ENCODE results near the gene SLC43A3. TPM values are rescaled to one million over a fixed set of nuclear protein-coding genes. Genes with fewer than 3 reads are reported as not detected.

Gene SLC43A3
- total RNA-seq, 1 experiment from 2014 or later, result 21.4 TPM

- no peak overlapping the region for H2BK5ac ChIP-seq (ENCODE audit: insufficient read length, low read length)
- no peaks in the 10 kb centered on the region for H3K79me1 ChIP-seq (ENCODE audit: insufficient read depth, low read depth, low read length, poor library complexity, severe bottlenecking)
- Mint-ChIP-seq H3K36me3 (ENCODE audit: insufficient read depth in 1 of 3, low read depth in 3 of 3) (no peaks in the 10 kb centered on the region), H3K4me3 (no peak overlapping the region), H3K9me3 (no peaks in the 10 kb centered on the region), H3K27me3 (ENCODE audit: low read depth) (peaks cover 49% of the 10 kb centered on the region), H3K27ac (no peak overlapping the region; a peak in 1 of 7 replicates), H3K4me1 (peaks cover 9 to 12% of the 10 kb centered on the region in 2 experiments; a peak in 3 of 4 replicates)
- H4K5ac ChIP-seq (ENCODE audit: insufficient read length, low read depth, low read length), result no peak overlapping the region
- no CpG with 5 or more reads among the region's 5 CpGs for WGBS (ENCODE audit: extremely low coverage, insufficient read length, low lambda C conversion rate)
- H3K4me2 ChIP-seq (ENCODE audit: insufficient read depth, insufficient read length, low read length), result no peak overlapping the region
- H2AK5ac ChIP-seq (ENCODE audit: insufficient read length, low read length), result no peak overlapping the region
- no peaks in the 10 kb centered on the region for H3K9me3 ChIP-seq (ENCODE audit: control insufficient read depth, low read depth, low read length)
- H2BK120ac ChIP-seq (ENCODE audit: low read depth, low read length, poor library complexity, severe bottlenecking), result no peak overlapping the region
- no peak overlapping the region for H3T11ph ChIP-seq (ENCODE audit: low read length)
- no peaks in the 10 kb centered on the region for H3K23me2 ChIP-seq (ENCODE audit: insufficient read length, low read depth, low read length, poor library complexity, severe bottlenecking)
- no peak overlapping the region for H4K91ac ChIP-seq (ENCODE audit: insufficient read length, low read depth, low read length)
- no peak overlapping the region for H2BK15ac ChIP-seq (ENCODE audit: low read depth, low read length)
- no peak overlapping the region for H2AFZ ChIP-seq (ENCODE audit: low read length)
- no peak overlapping the region for H3K27ac ChIP-seq (ENCODE audit: insufficient read length, low read depth, low read length)
- no peak overlapping the region for H3K56ac ChIP-seq (ENCODE audit: insufficient read length, low read depth, low read length)
- no peak overlapping the region for H3K4ac ChIP-seq (ENCODE audit: low read depth, low read length)
- H2BK12ac ChIP-seq (ENCODE audit: insufficient read length, low read depth, low read length), result no peak overlapping the region
- H3K14ac ChIP-seq (ENCODE audit: insufficient read depth, low read length), result no peak overlapping the region
- DNase-seq, result no peak
- no peaks in the 10 kb centered on the region for H4K20me1 ChIP-seq (ENCODE audit: control insufficient read depth, insufficient read depth, insufficient read length)
- no peak overlapping the region for H4K8ac ChIP-seq (replicated peaks; ENCODE audit: insufficient read length, low read depth, low read length)
- no peaks in the 10 kb centered on the region for H3K79me2 ChIP-seq (ENCODE audit: insufficient read depth, low read length)
- H2BK20ac ChIP-seq (ENCODE audit: low read depth, low read length, poor library complexity, severe bottlenecking), result no peak overlapping the region
- H3K9ac ChIP-seq (ENCODE audit: extremely low read depth, insufficient read length, low read length), result no peak overlapping the region
- peaks cover 3% of the 10 kb centered on the region; the same call in 1 of the 2 replicates for H3K27me3 ChIP-seq (ENCODE audit: insufficient read depth, low read length)
- no peak overlapping the region for H3K18ac ChIP-seq (ENCODE audit: insufficient read length, low read depth, low read length)
- H3K4me1 ChIP-seq (ENCODE audit: insufficient read depth, low read length), result peaks cover 2% of the 10 kb centered on the region; the same call in 1 of the 2 replicates
- no peak overlapping the region for H3K23ac ChIP-seq (ENCODE audit: insufficient read length, low read depth, low read length)
- no peak for TF ChIP-seq CTCF (conservative IDR thresholded peaks at IDR 0.05)
Observed at GRCh38 chr11:57432149-57432561, 5.2 kb upstream of the SLC43A3 start.

All from H9 (cell line).